Lung (tissue), 12 donors: ENCODE data around the gene SLC9A9. TPM values are rescaled to one million over a fixed set of nuclear protein-coding genes. Genes with fewer than 3 reads are reported as not detected.

Experiments used
- ATAC-seq: fragments of 200-7000 bp; cut with Tn5 transposase; one replicate; pipeline ENCODE4 v1.9.1; 2020; ENCODE audit warnings: moderate number of reproducible peaks; ENCODE audit not compliant: insufficient read depth, low FRiP score
- DNase-seq, 3 donors: peaks; one replicate each; pipeline ENCODE4 v3.0.0-alpha.2; 2013 to 2017
- H3K27ac ChIP-seq, 2 donors: one replicate each; pipeline ENCODE4 v1.5.1; 2013; ENCODE audit warnings: mild to moderate bottlenecking in 2 of 2, moderate library complexity in 2 of 2, control low read depth in 1 of 2, inconsistent platforms in 1 of 2, low read depth in 1 of 2, low read length in 1 of 2
- H3K27me3 ChIP-seq, 3 donors: one replicate each; pipeline ENCODE4 v1.5.1; 2013; ENCODE audit warnings: low read length in 2 of 3; ENCODE audit not compliant: control insufficient read depth in 3 of 3, insufficient read depth in 3 of 3
- H3K36me3 ChIP-seq, 4 donors: one replicate each; pipeline ENCODE4 v1.5.1; 2013; ENCODE audit warnings: low read length in 4 of 4, mild to moderate bottlenecking in 1 of 4, moderate library complexity in 1 of 4; ENCODE audit not compliant: control insufficient read depth in 4 of 4, insufficient read depth in 4 of 4
- H3K4me1 ChIP-seq, 5 donors: one replicate each; pipeline ENCODE4 v1.5.1; 2013; ENCODE audit warnings: low read length in 5 of 5, mild to moderate bottlenecking in 2 of 5, moderate library complexity in 1 of 5; ENCODE audit not compliant: control insufficient read depth in 5 of 5, insufficient read depth in 5 of 5
- H3K4me3 ChIP-seq: one replicate; pipeline ENCODE4 v1.5.1; 2013; ENCODE audit warnings: mild to moderate bottlenecking, control low read depth, moderate library complexity
- H3K9ac ChIP-seq, 2 donors: one replicate each; pipeline ENCODE4 v1.5.1; 2013; ENCODE audit warnings: low read length in 2 of 2, control low read depth in 1 of 2; ENCODE audit not compliant: insufficient read depth in 1 of 2
- H3K9me3 ChIP-seq, 4 donors: one replicate each; pipeline ENCODE4 v1.5.1; 2013; ENCODE audit warnings: low read length in 3 of 4, mild to moderate bottlenecking in 1 of 4, moderate library complexity in 1 of 4; ENCODE audit not compliant: control insufficient read depth in 4 of 4, insufficient read depth in 3 of 4
- CTCF ChIP-seq: IDR thresholded peaks from 2 replicates; pipeline ENCODE4 v1.5.1; 2012; ENCODE audit warnings: mild to moderate bottlenecking; ENCODE audit errors: control extremely low read depth, extremely low read depth
- WGBS, 2 donors: extraction: QIAGEN DNeasy Blood & Tissue Kit; methylation state at CpG; one replicate each; pipeline ENCODE4 v1.1.7; 2013; 5-methylcytosine and 5-hydroxymethylcytosine counted together
- polyA plus RNA-seq, 2 donors: library from polyadenylated mRNA; stranded (reverse); fragments of 200-250 nt; gene quantifications; one replicate each; pipeline ENCODE4 v1.2.1, GENCODE V29; 2013
- total RNA-seq, 2 donors: library from RNA; depleted of rRNA in 1 of 2; stranded (reverse); fragments of >200 nt in 1 of 2; gene quantifications; one replicate each; pipeline ENCODE4 v1.2.1, GENCODE V29; 2014 to 2021
- donor health status: control.
- donor health status: control.
- donor health status: Bipolar disorder and iron deficiency.
- donor health status: healthy.
- donor health status: DM: yes; HTN: yes; CAD: no.

Gene SLC9A9
- total and polyA plus RNA-seq, 4 donors, result 2.2 to 66.3 (median 8.2) TPM

GRCh38 chr3:143273975-143274690, 574.1 kb downstream of the SLC9A9 start:
- Histone ChIP-seq H3K27ac (no peak overlapping the region), H3K9me3 (peaks cover 0 to 2% (median 0%) of the 10 kb centered on the region in 4 donors), H3K4me3 (no peak overlapping the region), H3K36me3 (no peaks in the 10 kb centered on the region), H3K9ac (no peak overlapping the region), H3K27me3 (no peaks in the 10 kb centered on the region), H3K4me1 (no peaks in the 10 kb centered on the region)
- WGBS, 2 donors, result 94 to 98% methylated on average over 1 of the region's 1 CpG
- ATAC-seq (no peak), DNase-seq (no peak)
- TF ChIP-seq CTCF, result no peak

- no peaks in the 10 kb centered on the region for H3K4me1 ChIP-seq
- no peak for TF ChIP-seq CTCF
- no peak for DNase-seq
- H3K4me3 ChIP-seq, result no peak overlapping the region
- no peaks in the 10 kb centered on the region for H3K27me3 ChIP-seq
- H3K9ac ChIP-seq, result no peak overlapping the region
- no peaks in the 10 kb centered on the region for H3K9me3 ChIP-seq
- no peak for ATAC-seq
- WGBS, 2 donors, result 99 to 100% methylated on average over 2 of the region's 2 CpGs
- no peak overlapping the region for H3K27ac ChIP-seq
- H3K36me3 ChIP-seq, result no peaks in the 10 kb centered on the region
Measured at GRCh38 chr3:143271136-143271535, 577.1 kb downstream of the SLC9A9 start.

GRCh38 chr3:143269741-143270140, 578.5 kb downstream of the SLC9A9 start:
- Histone ChIP-seq H3K9ac (no peak overlapping the region), H3K4me3 (no peak overlapping the region), H3K4me1 (no peaks in the 10 kb centered on the region), H3K27me3 (no peaks in the 10 kb centered on the region), H3K9me3 (peaks cover 0 to 4% (median 0%) of the 10 kb centered on the region in 4 donors), H3K27ac (no peak overlapping the region), H3K36me3 (peaks cover 0 to 4% (median 2%) of the 10 kb centered on the region in 4 donors)
- 96 to 98% methylated on average over 3 of the region's 3 CpGs for WGBS, 2 donors
- no peak for DNase-seq
- TF ChIP-seq CTCF, result no peak
- no peak for ATAC-seq
